H1 (cell line): ENCODE results near the gene CNBD2.
"Not testable (repeated sequence)": the region's sequence is repeated elsewhere in the genome, so short reads cannot be mapped to it uniquely, and the experiment has no call there.

Experiments used
- CTCF ChIP-seq, 3 experiments: IDR thresholded peaks; 1 replicate in 2 of 3; 2 replicates in 1 of 3; pipeline versions ENCODE4 v1.5.1 to v1.6.1; 2011; ENCODE audit warnings: low read length in 3 of 3, mild to moderate bottlenecking in 3 of 3, inconsistent platforms in 2 of 3, low read depth in 1 of 3, moderate library complexity in 1 of 3; ENCODE audit not compliant: insufficient read depth in 1 of 3; ENCODE audit errors: control extremely low read depth in 1 of 3
- EP300 ChIP-seq, 2 experiments: IDR thresholded peaks; 1 replicate in 1 of 2; 2 replicates in 1 of 2; pipeline ENCODE4 v1.6.1; 2011 to 2012; ENCODE audit warnings: low read depth in 2 of 2, low read length in 2 of 2, mild to moderate bottlenecking in 2 of 2, borderline replicate concordance in 1 of 2, inconsistent platforms in 1 of 2, moderate library complexity in 1 of 2
- EZH2 ChIP-seq: fragments of 200-600 bp; sonication (generic); IDR thresholded peaks from 2 replicates; pipeline ENCODE4 v1.7.1; 2012; ENCODE audit warnings: low read depth, mild to moderate bottlenecking, moderate library complexity, low read length, inconsistent platforms; ENCODE audit not compliant: severe bottlenecking
- HDAC2 ChIP-seq, 2 experiments: fragments of 300-600 bp in 1 of 2; sonication (generic) in 1 of 2; IDR thresholded peaks; 2 replicates each; pipeline ENCODE4 v1.6.1; 2011 to 2012; ENCODE audit warnings: low read depth in 2 of 2, low read length in 2 of 2, mild to moderate bottlenecking in 2 of 2, moderate library complexity in 2 of 2, borderline replicate concordance in 1 of 2, inconsistent platforms in 1 of 2
- KDM5A ChIP-seq: fragments of 200-600 bp; IDR thresholded peaks from 2 replicates; pipeline ENCODE4 v1.7.1; 2012; ENCODE audit warnings: mild to moderate bottlenecking, low read length, inconsistent platforms, mixed read lengths
- MAX ChIP-seq: IDR thresholded peaks from 2 replicates; pipeline ENCODE4 v1.6.1; 2012; ENCODE audit warnings: inconsistent platforms
- POLR2A ChIP-seq, 2 experiments: IDR thresholded peaks; 1 replicate in 1 of 2; 2 replicates in 1 of 2; pipeline ENCODE4 v1.6.1; 2011; ENCODE audit warnings: low read depth in 2 of 2, low read length in 2 of 2, mild to moderate bottlenecking in 2 of 2; ENCODE audit errors: control extremely low read depth in 1 of 2
- RFX5 ChIP-seq: IDR thresholded peaks from 2 replicates; pipeline ENCODE4 v1.6.1; 2011; ENCODE audit warnings: low read depth, low read length, improper control_type of control experiment, borderline replicate concordance
- TAF1 ChIP-seq: IDR thresholded peaks from 2 replicates; pipeline ENCODE4 v1.6.1; 2011; ENCODE audit warnings: mild to moderate bottlenecking, low read depth, low read length

GRCh38 chr20:36079984-36080383 is 111.6 kb downstream of the CNBD2 start:
- not testable (repeated sequence) for TF ChIP-seq KDM5A; POLR2A (IDR thresholded peaks at IDR 0.05; ENCODE audit: control extremely low read depth in 1 of 2, low read depth in 2 of 2, low read length in 2 of 2); TAF1; EZH2; HDAC2 (IDR thresholded peaks at IDR 0.05; ENCODE audit: borderline replicate concordance in 1 of 2, low read depth in 2 of 2, low read length in 2 of 2); CTCF (IDR thresholded peaks at IDR 0.05; ENCODE audit: control extremely low read depth in 1 of 3, insufficient read depth in 1 of 3, low read depth in 1 of 3, low read length in 3 of 3); EP300 (IDR thresholded peaks at IDR 0.05; ENCODE audit: borderline replicate concordance in 1 of 2, low read depth in 2 of 2, low read length in 2 of 2); MAX; RFX5
